Suprapubic skin (tissue), 4 donors: ENCODE results near the gene NAA15. TPM values are rescaled to one million over a fixed set of nuclear protein-coding genes. Genes with fewer than 3 reads are reported as not detected.

ENCODE experiments used
- DNase-seq, 2 donors: peaks; one replicate each; pipeline ENCODE4 v3.0.0-alpha.2; 2019; ENCODE audit warnings: low spot score in 2 of 2
- H3K27ac ChIP-seq: fragments of 200-600 bp; sonication (generic); one replicate; pipeline ENCODE4 v1.5.1; 2019
- H3K27me3 ChIP-seq: fragments of 200-600 bp; sonication (generic); one replicate; pipeline ENCODE4 v1.5.1; 2019
- H3K36me3 ChIP-seq: fragments of 200-600 bp; sonication (generic); one replicate; pipeline ENCODE4 v1.5.1; 2019
- H3K4me1 ChIP-seq: fragments of 200-600 bp; sonication (generic); one replicate; pipeline ENCODE4 v1.5.1; 2019
- H3K4me3 ChIP-seq: fragments of 200-600 bp; sonication (generic); one replicate; pipeline ENCODE4 v1.5.1; 2019; ENCODE audit warnings: mild to moderate bottlenecking
- H3K9me3 ChIP-seq: fragments of 200-600 bp; sonication (generic); one replicate; pipeline ENCODE4 v1.5.1; 2019
- CTCF ChIP-seq, 2 donors: fragments of 200-600 bp in 1 of 2; fragments of 450-650 bp in 1 of 2; sonication (generic) in 1 of 2; IDR thresholded peaks; one replicate each; pipeline ENCODE4 v1.5.1; 2016 to 2019; ENCODE audit warnings: antibody characterized with exemption in 2 of 2, mild to moderate bottlenecking in 1 of 2, moderate library complexity in 1 of 2
- EP300 ChIP-seq: sonication (generic); formaldehyde crosslinking; IDR thresholded peaks from one replicate; pipeline ENCODE4 v1.6.1; 2017; ENCODE audit warnings: antibody characterized with exemption
- POLR2A ChIP-seq, 2 donors: fragments of 450-650 bp; IDR thresholded peaks; one replicate each; pipeline ENCODE4 v1.6.1; 2017; ENCODE audit warnings: antibody characterized with exemption in 2 of 2, mild to moderate bottlenecking in 2 of 2, moderate library complexity in 2 of 2
- POLR2AphosphoS5 ChIP-seq, 3 donors: sonication (generic); formaldehyde crosslinking; IDR thresholded peaks; one replicate each; pipeline ENCODE4 v1.6.1; 2017; ENCODE audit warnings: antibody characterized with exemption in 3 of 3
- WGBS: methylation state at CpG from one replicate; pipeline ENCODE4 v1.1.5; 2018; 5-methylcytosine and 5-hydroxymethylcytosine counted together
- total RNA-seq, 4 donors: library from RNA; depleted of rRNA; stranded (reverse); fragments of >200 nt; gene quantifications; one replicate each; pipeline ENCODE4 v1.1.0, GENCODE V29; 2016

NAA15 gene
- total RNA-seq, 4 donors from 2014 or later = 26.5 to 41.8 (median 27.8) TPM

- no peaks in the 10 kb centered on the region for H3K9me3 ChIP-seq
- 97% methylated on average over 1 of the region's 1 CpG for WGBS
- no peak overlapping the region for H3K4me3 ChIP-seq
- DNase-seq = no peak
- no peaks in the 10 kb centered on the region for H3K27me3 ChIP-seq
- H3K4me1 ChIP-seq = no peaks in the 10 kb centered on the region
- peaks cover 57% of the 10 kb centered on the region for H3K36me3 ChIP-seq
- no peak overlapping the region for H3K27ac ChIP-seq
- no peak for TF ChIP-seq POLR2A (IDR thresholded peaks at IDR 0.05)
- TF ChIP-seq CTCF (IDR thresholded peaks at IDR 0.05) = no peak
- TF ChIP-seq POLR2AphosphoS5 (IDR thresholded peaks at IDR 0.05) = no peak
Observed at GRCh38 chr4:139389991-139390390, 88.7 kb downstream of the NAA15 start.

- no peaks in the 10 kb centered on the region for H3K4me1 ChIP-seq
- H3K9me3 ChIP-seq = no peaks in the 10 kb centered on the region
- H3K27me3 ChIP-seq = no peaks in the 10 kb centered on the region
- TF ChIP-seq EP300 (no peak), CTCF (IDR thresholded peaks at IDR 0.05) (no peak), POLR2A (IDR thresholded peaks at IDR 0.05) (no peak)
- H3K27ac ChIP-seq = no peak overlapping the region
- peaks cover 44% of the 10 kb centered on the region for H3K36me3 ChIP-seq
- H3K4me3 ChIP-seq = no peak overlapping the region
- WGBS = 97% methylated on average over 2 of the region's 2 CpGs
- DNase-seq = no peak
Observed at GRCh38 chr4:139391731-139392130, 90.4 kb downstream of the NAA15 start.

GRCh38 chr4:139392797-139393196, 91.5 kb downstream of the NAA15 start:
- no peak overlapping the region for H3K4me3 ChIP-seq
- H3K36me3 ChIP-seq = peaks cover 34% of the 10 kb centered on the region
- TF ChIP-seq POLR2A (IDR thresholded peaks at IDR 0.05) = no peak
- no peak for TF ChIP-seq EP300
- TF ChIP-seq CTCF (IDR thresholded peaks at IDR 0.05) = no peak
- H3K9me3 ChIP-seq = no peaks in the 10 kb centered on the region
- WGBS = 90% methylated on average over 4 of the region's 4 CpGs
- no peak overlapping the region for H3K27ac ChIP-seq
- H3K27me3 ChIP-seq = no peaks in the 10 kb centered on the region
- no peak for DNase-seq
- H3K4me1 ChIP-seq = no peaks in the 10 kb centered on the region

- no peak for DNase-seq
- Histone ChIP-seq H3K4me3 (no peak overlapping the region), H3K9me3 (no peaks in the 10 kb centered on the region), H3K36me3 (peaks cover 7% of the 10 kb centered on the region), H3K27ac (no peak overlapping the region), H3K27me3 (no peaks in the 10 kb centered on the region), H3K4me1 (no peaks in the 10 kb centered on the region)
- TF ChIP-seq POLR2AphosphoS5 (IDR thresholded peaks at IDR 0.05) (no peak), CTCF (IDR thresholded peaks at IDR 0.05) (no peak), EP300 (no peak), POLR2A (IDR thresholded peaks at IDR 0.05) (no peak)
- WGBS = 92% methylated on average over 3 of the region's 3 CpGs
Observed at GRCh38 chr4:139401368-139401767, 100.1 kb downstream of the NAA15 start.

GRCh38 chr4:139402436-139402835, 101.1 kb downstream of the NAA15 start:
- Histone ChIP-seq H3K4me1 (no peaks in the 10 kb centered on the region), H3K27me3 (no peaks in the 10 kb centered on the region), H3K27ac (no peak overlapping the region), H3K9me3 (no peaks in the 10 kb centered on the region), H3K4me3 (no peak overlapping the region), H3K36me3 (peaks cover 7% of the 10 kb centered on the region)
- TF ChIP-seq EP300 = no peak
- no peak for TF ChIP-seq CTCF (IDR thresholded peaks at IDR 0.05)
- no peak for TF ChIP-seq POLR2A (IDR thresholded peaks at IDR 0.05)
- no peak for TF ChIP-seq POLR2AphosphoS5 (IDR thresholded peaks at IDR 0.05)
- DNase-seq = no peak
- 79% methylated on average over 5 of the region's 5 CpGs for WGBS
